OCI-LY3 (cell line): ENCODE measurements around the gene VAV3.

ENCODE experiments used
- H2AFZ ChIP-seq: fragments of 200-600, 300-600 bp; shearing (Covaris generic); 2 replicates; pipeline ENCODE4 v1.6.0; 2014; ENCODE audit warnings: antibody characterized with exemption, low read depth, low read length
- H3K27ac ChIP-seq: fragments of 200-600, 300-600 bp; sonication (generic); 2 replicates; pipeline ENCODE4 v1.5.1; 2014; ENCODE audit warnings: mild to moderate bottlenecking, low read length, moderate library complexity, mixed read lengths
- H3K27me3 ChIP-seq: fragments of 200-600, 300-600 bp; sonication (generic); 2 replicates; pipeline ENCODE4 v1.6.1; 2014; ENCODE audit warnings: low read depth, low read length, mixed read lengths
- H3K36me3 ChIP-seq: fragments of 200-600, 300-600 bp; sonication (generic); replicated peaks from 2 replicates; pipeline ENCODE3; 2014; ENCODE audit warnings: low read depth, low read length, mixed read lengths
- H3K4me1 ChIP-seq: fragments of 300-600, 200-600 bp; sonication (generic); 2 replicates; pipeline ENCODE4 v1.6.1; 2014; ENCODE audit warnings: low read length, mixed read lengths
- H3K4me2 ChIP-seq: fragments of 200-600, 300-600 bp; sonication (generic); 2 replicates; pipeline ENCODE4 v1.6.1; 2014; ENCODE audit warnings: low read length, mixed read lengths
- H3K4me3 ChIP-seq: fragments of 300-600, 200-600 bp; sonication (generic); 2 replicates; pipeline ENCODE4 v1.5.1; 2014; ENCODE audit warnings: antibody characterized with exemption, mild to moderate bottlenecking, low read length, moderate library complexity
- H3K79me2 ChIP-seq: fragments of 300-600, 200-600 bp; shearing (Covaris generic); 2 replicates; pipeline ENCODE4 v1.6.1; 2014; ENCODE audit warnings: mild to moderate bottlenecking, low read length, mixed read lengths
- H3K9ac ChIP-seq: fragments of 300-600, 200-600 bp; shearing (Covaris generic); 2 replicates; pipeline ENCODE4 v1.6.0; 2014; ENCODE audit warnings: mild to moderate bottlenecking, low read length, moderate library complexity
- H3K9me3 ChIP-seq: fragments of 200-600, 300-600 bp; shearing (Covaris generic); 2 replicates; pipeline ENCODE4 v1.6.1; 2014; ENCODE audit warnings: low read length, mixed read lengths; ENCODE audit not compliant: insufficient read depth
- H4K20me1 ChIP-seq: fragments of 200-600, 300-600 bp; sonication (generic); 2 replicates; pipeline ENCODE4 v1.6.1; 2016; ENCODE audit warnings: low read length, mixed read lengths; ENCODE audit not compliant: insufficient read depth
- CTCF ChIP-seq: fragments of 200-600, 300-600 bp; sonication (generic); IDR thresholded peaks from 2 replicates; pipeline ENCODE4 v1.5.1; 2014; ENCODE audit warnings: antibody characterized with exemption, low read length, low read depth
- EZH2phosphoT487 ChIP-seq: fragments of 200-600 bp; shearing (Covaris generic); IDR thresholded peaks from 2 replicates; pipeline ENCODE4 v1.6.1; 2018; ENCODE audit warnings: antibody characterized with exemption, mixed run types, low read depth

Gene VAV3

GRCh38 chr1:107975851-107976250 is 10.9 kb upstream of the VAV3 start:
- Histone ChIP-seq H3K27me3 (0 out of 2 replicates have a peak, but pooled peaks cover 13% of the 10 kb centered on the region), H3K36me3 (no peaks in the 10 kb centered on the region), H4K20me1 (no peaks in the 10 kb centered on the region), H3K9ac (no peak overlapping the region), H3K9me3 (no peaks in the 10 kb centered on the region), H3K4me1 (0 out of 2 replicates have a peak, but pooled peaks cover 4% of the 10 kb centered on the region), H3K79me2 (no peaks in the 10 kb centered on the region), H2AFZ (no peak overlapping the region), H3K4me3 (no peak overlapping the region), H3K27ac (no peak overlapping the region), H3K4me2 (no peak overlapping the region)
- TF ChIP-seq CTCF (no peak), EZH2phosphoT487 (no peak)

GRCh38 chr1:107974090-107974489 is 9.1 kb upstream of the VAV3 start:
- Histone ChIP-seq H3K9ac (no peak overlapping the region), H3K36me3 (no peaks in the 10 kb centered on the region), H3K4me1 (0 out of 2 replicates have a peak, but pooled peaks cover 4% of the 10 kb centered on the region), H3K4me3 (no peak overlapping the region), H3K4me2 (no peak overlapping the region), H3K27me3 (0 out of 2 replicates have a peak, but pooled peaks cover 13% of the 10 kb centered on the region), H3K79me2 (no peaks in the 10 kb centered on the region), H3K9me3 (no peaks in the 10 kb centered on the region), H3K27ac (no peak overlapping the region), H2AFZ (no peak overlapping the region), H4K20me1 (no peaks in the 10 kb centered on the region)
- TF ChIP-seq CTCF (no peak), EZH2phosphoT487 (no peak)

GRCh38 chr1:107972391-107973180 is 7.6 kb upstream of the VAV3 start:
- Histone ChIP-seq H3K4me1 (0 out of 2 replicates have a peak, but pooled peaks cover 4% of the 10 kb centered on the region), H3K36me3 (no peaks in the 10 kb centered on the region), H3K27me3 (0 out of 2 replicates have a peak, but pooled peaks cover 13% of the 10 kb centered on the region), H4K20me1 (no peaks in the 10 kb centered on the region), H3K9ac (no peak overlapping the region), H3K4me3 (no peak overlapping the region), H3K4me2 (no peak overlapping the region), H3K9me3 (no peaks in the 10 kb centered on the region), H2AFZ (no peak overlapping the region), H3K27ac (no peak overlapping the region), H3K79me2 (no peaks in the 10 kb centered on the region)
- TF ChIP-seq EZH2phosphoT487 = no peak
- TF ChIP-seq CTCF = no peak

- H4K20me1 ChIP-seq = no peaks in the 10 kb centered on the region
- H3K9ac ChIP-seq = no peak overlapping the region
- TF ChIP-seq EZH2phosphoT487 (no peak), CTCF (no peak)
- no peak overlapping the region for H3K4me2 ChIP-seq
- no peak overlapping the region for H2AFZ ChIP-seq
- H3K27me3 ChIP-seq = peaks cover 14% of the 10 kb centered on the region; the same call in 1 of the 2 replicates
- peaks cover 9% of the 10 kb centered on the region for H3K4me1 ChIP-seq
- H3K27ac ChIP-seq = no peak overlapping the region
- no peaks in the 10 kb centered on the region for H3K9me3 ChIP-seq
- H3K36me3 ChIP-seq = no peaks in the 10 kb centered on the region
- no peak overlapping the region for H3K4me3 ChIP-seq
- no peaks in the 10 kb centered on the region for H3K79me2 ChIP-seq
Observed at GRCh38 chr1:107966550-107966949, 1.6 kb upstream of the VAV3 start.
